ENCODE data around the gene DSCAML1. TPM values are rescaled to one million over a fixed set of nuclear protein-coding genes. Genes with fewer than 3 reads are reported as not detected.

The DSCAML1 gene
- total RNA-seq, 4 donors from 2014 or later: 0.29 to 29.1 (median 3.4) TPM

- no peak overlapping the region for H3K4me3 ChIP-seq
- no peak overlapping the region for H3K27ac ChIP-seq
- H3K27me3 ChIP-seq: no peaks in the 10 kb centered on the region
- no peak for TF ChIP-seq CTCF (IDR thresholded peaks at IDR 0.05)
- TF ChIP-seq POLR2A (IDR thresholded peaks at IDR 0.05): no peak
- H3K9me3 ChIP-seq: no peaks in the 10 kb centered on the region
- intact Hi-C loops (cut with DNase I; ENCODE audit: low total_unique reads): loop anchor here (10.0 kb wide), 1 partner anchor 394 kb away; no protein-coding TSS in a partner anchor
- H3K4me1 ChIP-seq: no peaks in the 10 kb centered on the region
- no peak for DNase-seq
- H3K36me3 ChIP-seq: no peaks in the 10 kb centered on the region
These were observed 376.4 kb downstream of the DSCAML1 start for GRCh38 chr11:117420598-117420997.

- no peak overlapping the region for H3K4me3 ChIP-seq
- no peaks in the 10 kb centered on the region for H3K4me1 ChIP-seq
- no peak for TF ChIP-seq CTCF (IDR thresholded peaks at IDR 0.05)
- TF ChIP-seq POLR2A (IDR thresholded peaks at IDR 0.05): no peak
- intact Hi-C loops (cut with DNase I; ENCODE audit: low total_unique reads): loop anchor here (10.0 kb wide), 1 partner anchor 395 kb away; no protein-coding TSS in a partner anchor
- no peaks in the 10 kb centered on the region for H3K27me3 ChIP-seq
- H3K36me3 ChIP-seq: no peaks in the 10 kb centered on the region
- no peak overlapping the region for H3K27ac ChIP-seq
- no peak for DNase-seq
- no peaks in the 10 kb centered on the region for H3K9me3 ChIP-seq
These were observed 376.9 kb downstream of the DSCAML1 start for GRCh38 chr11:117420143-117420485.

DNA sequence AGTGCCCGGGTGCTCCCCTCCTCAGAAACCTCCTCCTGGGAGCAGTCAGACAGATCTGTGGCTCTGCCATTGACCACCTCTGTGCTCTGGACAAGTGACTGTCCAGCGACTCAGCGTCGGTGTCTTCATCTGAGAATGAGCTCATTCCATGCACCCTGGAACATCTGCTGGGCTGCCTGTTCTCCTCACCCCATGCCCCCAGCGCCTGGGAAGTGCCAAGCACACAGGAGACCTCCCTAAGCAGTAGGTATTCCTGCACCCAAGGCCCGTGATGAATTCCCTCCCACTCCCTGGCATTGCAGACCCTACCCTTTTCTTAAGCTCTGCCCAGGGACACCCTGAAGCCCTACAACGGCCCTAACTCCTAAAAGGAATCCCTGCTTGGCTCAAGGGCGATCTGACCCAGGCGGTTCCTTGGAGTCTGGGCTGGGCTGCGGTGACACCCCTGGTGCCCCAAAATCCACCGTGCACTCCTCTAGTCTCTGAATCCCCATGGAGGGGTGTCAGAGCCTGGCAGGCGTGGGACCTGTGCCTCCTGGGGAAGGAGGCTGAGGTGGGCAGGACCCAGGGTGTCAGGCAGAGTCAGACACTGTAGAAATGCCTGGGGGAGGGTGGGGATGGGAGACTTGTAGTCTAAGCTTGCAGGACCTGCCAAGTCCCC, 377.4 kb downstream of the DSCAML1 start:
- intact Hi-C loops (cut with DNase I; ENCODE audit: low total_unique reads): loop anchor here (10.0 kb wide), 2 partner anchors 395 to 635 kb away; no protein-coding TSS in a partner anchor
- no peaks in the 10 kb centered on the region for H3K9me3 ChIP-seq
- H3K27me3 ChIP-seq: no peaks in the 10 kb centered on the region
- no peaks in the 10 kb centered on the region for H3K4me1 ChIP-seq
- DNase-seq: no peak
- no peak overlapping the region for H3K27ac ChIP-seq
- no peak overlapping the region for H3K4me3 ChIP-seq
- H3K36me3 ChIP-seq: no peaks in the 10 kb centered on the region
- TF ChIP-seq POLR2A (IDR thresholded peaks at IDR 0.05) (no peak), CTCF (IDR thresholded peaks at IDR 0.05) (no peak)

- intact Hi-C loops (cut with DNase I; ENCODE audit: low total_unique reads): loop anchor here (10.0 kb wide), 1 partner anchor 636 kb away; no protein-coding TSS in a partner anchor
- TF ChIP-seq POLR2A (IDR thresholded peaks at IDR 0.05) (no peak), CTCF (IDR thresholded peaks at IDR 0.05) (no peak)
- Histone ChIP-seq H3K4me1 (no peaks in the 10 kb centered on the region), H3K36me3 (no peaks in the 10 kb centered on the region), H3K27me3 (no peaks in the 10 kb centered on the region), H3K9me3 (no peaks in the 10 kb centered on the region), H3K4me3 (no peak overlapping the region), H3K27ac (no peak overlapping the region)
- DNase-seq: no peak
These were observed 378.1 kb downstream of the DSCAML1 start for GRCh38 chr11:117418737-117419481.

DNA sequence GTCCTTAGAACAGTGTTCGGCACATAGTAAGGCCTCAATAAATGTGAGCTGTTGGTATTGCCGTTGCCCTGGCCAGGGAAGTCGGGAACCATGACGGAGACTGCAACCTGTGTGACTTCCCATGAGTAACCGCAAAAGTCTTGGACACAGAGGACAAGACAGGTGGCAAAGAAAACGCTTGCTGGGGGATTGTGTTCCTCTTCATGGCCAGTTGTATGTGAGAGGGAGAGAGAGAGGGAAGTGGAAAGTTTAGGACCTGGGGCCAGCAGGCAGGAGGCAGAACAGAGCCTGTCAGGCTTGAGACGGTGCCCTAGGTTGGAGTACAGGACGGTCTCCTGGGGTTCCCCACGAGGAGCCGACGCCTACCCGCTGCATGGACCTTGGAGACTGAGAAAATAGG, 379.2 kb downstream of the DSCAML1 start:
- DNase-seq: no peak
- no peaks in the 10 kb centered on the region for H3K4me1 ChIP-seq
- H3K4me3 ChIP-seq: no peak overlapping the region
- H3K9me3 ChIP-seq: no peaks in the 10 kb centered on the region
- H3K27ac ChIP-seq: no peak overlapping the region
- intact Hi-C loops (cut with DNase I; ENCODE audit: low total_unique reads): loop anchor here (10.0 kb wide), 1 partner anchor 637 kb away; no protein-coding TSS in a partner anchor
- H3K27me3 ChIP-seq: no peaks in the 10 kb centered on the region
- no peaks in the 10 kb centered on the region for H3K36me3 ChIP-seq
- no peak for TF ChIP-seq POLR2A (IDR thresholded peaks at IDR 0.05)
- TF ChIP-seq CTCF (IDR thresholded peaks at IDR 0.05): no peak

Data from uterus (tissue), 4 donors.